ENCODE results near the gene MYO1C. TPM values are rescaled to one million over a fixed set of nuclear protein-coding genes. Genes with fewer than 3 reads are reported as not detected.

The MYO1C gene
- total RNA-seq, 2 donors from 2014 or later: 10.6 to 32.2 TPM

GRCh38 chr17:1493291-1493980, 950 bp upstream of the MYO1C start:
- H3K27ac Mint-ChIP-seq: no peak overlapping the region
- H3K36me3 Mint-ChIP-seq: no peaks in the 10 kb centered on the region
- H3K9me3 Mint-ChIP-seq: no peaks in the 10 kb centered on the region
- DNase-seq (ENCODE audit: low spot score in 2 of 2): no peak
- no peak for ATAC-seq

GRCh38 chr17:1491443-1492248, 840 bp downstream of the MYO1C start:
- peak in 1 of 2 donors; percentile 57 for DNase-seq (ENCODE audit: low spot score in 2 of 2)
- peak; percentile 76 to 78 for ATAC-seq
- Mint-ChIP-seq H3K27ac (peak overlapping the region; percentile 60 to 64), H3K36me3 (no peaks in the 10 kb centered on the region), H3K9me3 (no peaks in the 10 kb centered on the region)

- H3K36me3 Mint-ChIP-seq: no peaks in the 10 kb centered on the region
- H3K9me3 Mint-ChIP-seq: no peaks in the 10 kb centered on the region
- peak in 1 of 2 donors; percentile 73 for DNase-seq (ENCODE audit: low spot score in 2 of 2)
- H3K27ac Mint-ChIP-seq: peak overlapping the region; percentile 35 to 39
- ATAC-seq: peak; percentile 68 to 78
Observed at GRCh38 chr17:1490643-1491442, 1.6 kb downstream of the MYO1C start.

- no peaks in the 10 kb centered on the region for H3K36me3 Mint-ChIP-seq
- no peak overlapping the region for H3K27ac Mint-ChIP-seq
- DNase-seq (ENCODE audit: low spot score in 2 of 2) (no peak), ATAC-seq (no peak)
- H3K9me3 Mint-ChIP-seq: no peaks in the 10 kb centered on the region
Observed at GRCh38 chr17:1488826-1489270, 3.6 kb downstream of the MYO1C start.

GRCh38 chr17:1487939-1488825, 4.3 kb downstream of the MYO1C start:
- Mint-ChIP-seq H3K9me3 (no peaks in the 10 kb centered on the region), H3K36me3 (no peaks in the 10 kb centered on the region), H3K27ac (no peak overlapping the region)
- ATAC-seq: peak in 1 of 2 donors; percentile 39
- peak; percentile 65 to 72 for DNase-seq (ENCODE audit: low spot score in 2 of 2)

- H3K27ac Mint-ChIP-seq: peak overlapping the region in 1 of 2 donors; percentile 70
- no peaks in the 10 kb centered on the region for H3K9me3 Mint-ChIP-seq
- no peaks in the 10 kb centered on the region for H3K36me3 Mint-ChIP-seq
- DNase-seq (ENCODE audit: low spot score in 2 of 2): peak; percentile 58 to 87
- peak; percentile 15 to 65 for ATAC-seq
Observed at GRCh38 chr17:1486802-1487695, 5.4 kb downstream of the MYO1C start.

GRCh38 chr17:1485423-1486376, 6.8 kb downstream of the MYO1C start:
- H3K27ac Mint-ChIP-seq: no peak overlapping the region
- DNase-seq (ENCODE audit: low spot score in 2 of 2) (peak; percentile 61 to 78), ATAC-seq (peak; percentile 57 to 62)
- no peaks in the 10 kb centered on the region for H3K36me3 Mint-ChIP-seq
- no peaks in the 10 kb centered on the region for H3K9me3 Mint-ChIP-seq

- Mint-ChIP-seq H3K9me3 (no peaks in the 10 kb centered on the region), H3K27ac (no peak overlapping the region), H3K36me3 (no peaks in the 10 kb centered on the region)
- ATAC-seq: peak; percentile 8 to 21
- peak in 1 of 2 donors; percentile 59 for DNase-seq (ENCODE audit: low spot score in 2 of 2)
Observed at GRCh38 chr17:1484676-1485422, 7.6 kb downstream of the MYO1C start.

- DNase-seq (ENCODE audit: low spot score in 2 of 2): no peak
- H3K9me3 Mint-ChIP-seq: no peaks in the 10 kb centered on the region
- H3K36me3 Mint-ChIP-seq: no peaks in the 10 kb centered on the region
- ATAC-seq: no peak
- H3K27ac Mint-ChIP-seq: no peak overlapping the region
Observed at GRCh38 chr17:1484060-1484535, 8.4 kb downstream of the MYO1C start.

- peaks cover 0 to 4% of the 10 kb centered on the region in 2 donors for H3K36me3 Mint-ChIP-seq
- H3K27ac Mint-ChIP-seq: no peak overlapping the region
- no peak for DNase-seq (ENCODE audit: low spot score in 2 of 2)
- ATAC-seq: no peak
- H3K9me3 Mint-ChIP-seq: no peaks in the 10 kb centered on the region
Observed at GRCh38 chr17:1482680-1483079, 9.8 kb downstream of the MYO1C start.

- H3K9me3 Mint-ChIP-seq: no peaks in the 10 kb centered on the region
- ATAC-seq (no peak), DNase-seq (ENCODE audit: low spot score in 2 of 2) (no peak)
- no peak overlapping the region for H3K27ac Mint-ChIP-seq
- H3K36me3 Mint-ChIP-seq: peaks cover 0 to 4% of the 10 kb centered on the region in 2 donors
Observed at GRCh38 chr17:1481736-1482135, 10.8 kb downstream of the MYO1C start.

GRCh38 chr17:1480747-1481465, 11.6 kb downstream of the MYO1C start:
- Mint-ChIP-seq H3K27ac (no peak overlapping the region), H3K9me3 (no peaks in the 10 kb centered on the region), H3K36me3 (peaks cover 0 to 4% of the 10 kb centered on the region in 2 donors)
- ATAC-seq: no peak
- no peak for DNase-seq (ENCODE audit: low spot score in 2 of 2)

GRCh38 chr17:1478418-1478817, 14.1 kb downstream of the MYO1C start:
- ATAC-seq: no peak
- Mint-ChIP-seq H3K36me3 (peaks cover 0 to 4% of the 10 kb centered on the region in 2 donors), H3K27ac (no peak overlapping the region), H3K9me3 (no peaks in the 10 kb centered on the region)
- DNase-seq (ENCODE audit: low spot score in 2 of 2): no peak

Measured in activated naive CD4-positive, alpha-beta T cell treated with anti-CD3 and anti-CD28 coated beads, Interleukin-2, amount 50 U/mL, for 72 hours (primary cell).